Activated T-helper 1 cell treated with anti-CD3 and anti-CD28 coated beads, Interleukin-12 subunit alpha, Interleukin-12 subunit beta, Interleukin-2, Interleukin-4 antibody, amounts not matched to agents 30 ng/mL and 10 ng/mL and 1 ng/mL, durations not matched to agents 14 hours and 24 hours and 36 hours (primary cell): ENCODE data around the gene PPP1R13L. TPM values are rescaled to one million over a fixed set of nuclear protein-coding genes. Genes with fewer than 3 reads are reported as not detected.
A peak's percentile ranks its signal among the peaks of the same experiment; 100 is the strongest.

Experiments
- DNase-seq: peaks from one replicate; pipeline ENCODE4 v3.0.0; 2021; ENCODE audit warnings: low spot score
- H3K27ac Mint-ChIP-seq: one replicate; pipeline ENCODE4 v1.8.0; 2021; ENCODE audit warnings: mild to moderate bottlenecking, mixed read lengths
- H3K27me3 Mint-ChIP-seq: one replicate; pipeline ENCODE4 v1.8.0; 2022; ENCODE audit warnings: mild to moderate bottlenecking, moderate library complexity, mixed read lengths; ENCODE audit not compliant: insufficient read depth
- H3K36me3 Mint-ChIP-seq: one replicate; pipeline ENCODE4 v1.8.0; 2021; ENCODE audit warnings: low read depth, mixed read lengths
- H3K4me1 Mint-ChIP-seq: one replicate; pipeline ENCODE4 v1.8.0; 2021; ENCODE audit warnings: low read depth, mixed read lengths
- H3K4me3 Mint-ChIP-seq: one replicate; pipeline ENCODE4 v1.8.0; 2021; ENCODE audit warnings: mild to moderate bottlenecking, moderate library complexity, mixed read lengths
- H3K9me3 Mint-ChIP-seq: one replicate; pipeline ENCODE4 v1.8.0; 2021; ENCODE audit warnings: mixed read lengths
- intact Hi-C: fragments of 100-400 bp; cut with micrococcal nuclease; formaldehyde crosslinking; loops from one replicate; pipeline ENCODE4 v1.15.1; 2024
- total RNA-seq: library from RNA; stranded (reverse); gene quantifications from 2 replicates; pipeline ENCODE4 v1.2.3, GENCODE V29; 2022

Gene PPP1R13L, protein sequence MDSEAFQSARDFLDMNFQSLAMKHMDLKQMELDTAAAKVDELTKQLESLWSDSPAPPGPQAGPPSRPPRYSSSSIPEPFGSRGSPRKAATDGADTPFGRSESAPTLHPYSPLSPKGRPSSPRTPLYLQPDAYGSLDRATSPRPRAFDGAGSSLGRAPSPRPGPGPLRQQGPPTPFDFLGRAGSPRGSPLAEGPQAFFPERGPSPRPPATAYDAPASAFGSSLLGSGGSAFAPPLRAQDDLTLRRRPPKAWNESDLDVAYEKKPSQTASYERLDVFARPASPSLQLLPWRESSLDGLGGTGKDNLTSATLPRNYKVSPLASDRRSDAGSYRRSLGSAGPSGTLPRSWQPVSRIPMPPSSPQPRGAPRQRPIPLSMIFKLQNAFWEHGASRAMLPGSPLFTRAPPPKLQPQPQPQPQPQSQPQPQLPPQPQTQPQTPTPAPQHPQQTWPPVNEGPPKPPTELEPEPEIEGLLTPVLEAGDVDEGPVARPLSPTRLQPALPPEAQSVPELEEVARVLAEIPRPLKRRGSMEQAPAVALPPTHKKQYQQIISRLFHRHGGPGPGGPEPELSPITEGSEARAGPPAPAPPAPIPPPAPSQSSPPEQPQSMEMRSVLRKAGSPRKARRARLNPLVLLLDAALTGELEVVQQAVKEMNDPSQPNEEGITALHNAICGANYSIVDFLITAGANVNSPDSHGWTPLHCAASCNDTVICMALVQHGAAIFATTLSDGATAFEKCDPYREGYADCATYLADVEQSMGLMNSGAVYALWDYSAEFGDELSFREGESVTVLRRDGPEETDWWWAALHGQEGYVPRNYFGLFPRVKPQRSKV
- total RNA-seq = 8.5 and 8.9 TPM in 2 replicates

DNA sequence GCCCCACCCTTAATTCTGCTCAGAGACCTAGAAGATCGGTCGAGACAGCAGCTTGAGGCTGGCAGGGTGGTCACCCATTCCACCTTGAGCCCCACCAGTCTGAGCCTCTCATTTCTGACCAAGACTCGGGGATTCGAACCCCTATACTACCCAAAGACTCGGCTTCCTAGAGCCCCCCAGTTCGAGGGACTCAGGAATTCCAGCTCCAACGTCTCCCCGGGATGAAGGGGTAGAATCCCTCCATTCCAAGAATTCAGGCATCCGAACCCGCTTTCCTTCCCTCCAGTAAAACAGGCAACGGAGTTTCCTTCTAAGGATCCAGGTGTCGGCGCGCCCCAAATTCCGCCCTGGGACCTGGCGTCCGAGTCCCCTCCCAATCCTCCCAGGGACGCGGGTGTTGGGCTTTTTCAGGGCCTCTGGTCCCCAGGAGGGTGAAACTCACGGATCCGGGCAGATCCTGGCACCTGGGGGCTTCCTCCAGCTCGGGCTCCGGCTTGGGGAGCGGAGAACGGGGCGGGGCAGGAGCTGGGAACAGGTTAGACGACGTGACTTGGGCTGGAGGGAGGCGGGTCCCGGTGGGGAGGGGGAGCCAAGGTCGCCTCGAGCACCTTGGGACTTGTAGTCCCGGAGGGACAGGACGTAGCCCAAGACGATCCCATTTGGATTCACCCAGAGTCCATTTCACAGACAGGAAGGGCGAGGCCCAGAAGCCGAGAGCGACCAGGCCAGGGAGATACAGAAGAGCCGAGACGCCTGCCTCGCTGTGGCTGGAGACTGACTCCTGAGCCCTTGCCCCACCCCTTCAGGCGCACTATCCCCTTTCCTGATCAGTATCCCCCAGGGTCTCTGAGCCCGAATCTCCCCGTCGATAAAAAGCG is at the start of gene PPP1R13L:
Gene PPP1R13L (minus strand): TSS at position 513 of the 878 bp plus-strand sequence. CDS start 6,751 bp downstream, outside the sequence.
- DNase-seq = peak; percentile 67
- intact Hi-C loops = loop anchor here (1.0 to 10.0 kb wide), 8 partner anchors 34 to 590 kb away; partner anchors contain the start of genes CCDC61, CLASRP, ERCC2 and GEMIN7
- Mint-ChIP-seq H3K27me3 (peaks cover 12% of the 10 kb centered on the region), H3K36me3 (peaks cover 15% of the 10 kb centered on the region), H3K4me3 (peak within 1 kb of the TSS; percentile 98), H3K9me3 (no peaks in the 10 kb centered on the region), H3K4me1 (peaks cover 53% of the 10 kb centered on the region), H3K27ac (peak within 1 kb of the TSS; percentile 90)

DNA sequence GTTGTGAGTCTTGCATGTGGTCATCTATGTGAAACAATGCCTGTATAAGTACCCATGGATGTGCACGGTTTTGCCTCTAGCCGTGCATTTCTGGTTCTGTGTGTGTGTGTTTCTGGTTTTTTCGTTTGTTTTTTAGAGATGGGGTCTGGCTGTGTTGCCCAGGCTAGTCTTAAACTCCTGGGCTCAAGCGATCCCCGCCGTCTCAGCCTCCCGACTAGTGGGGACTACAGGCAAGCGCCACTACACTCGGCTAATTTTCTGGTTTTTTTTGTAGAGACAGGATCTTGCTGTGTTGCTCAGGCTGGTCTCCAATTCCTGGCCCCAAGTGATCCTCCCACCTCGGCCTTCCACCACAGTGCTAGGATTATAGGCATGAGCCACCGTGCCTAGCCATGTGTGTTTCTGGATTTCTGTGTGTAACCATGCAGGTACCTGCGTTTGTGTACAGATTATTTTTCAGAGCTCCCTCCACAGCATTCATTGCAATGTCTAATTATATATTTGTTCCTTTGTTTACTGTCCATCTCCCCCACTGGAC is 47.0 kb upstream of the PPP1R13L start:
- Mint-ChIP-seq H3K9me3 (no peaks in the 10 kb centered on the region), H3K4me1 (peaks cover 38% of the 10 kb centered on the region), H3K27ac (peak overlapping the region; percentile 92), H3K4me3 (peak overlapping the region; percentile 75), H3K27me3 (peaks cover 20% of the 10 kb centered on the region), H3K36me3 (peaks cover 2% of the 10 kb centered on the region)
- intact Hi-C loops = loop anchor here (1.0 to 2.0 kb wide), 2 partner anchors 15 to 55 kb away; partner anchors contain the start of genes FOSB and VASP
- DNase-seq = no peak

DNA sequence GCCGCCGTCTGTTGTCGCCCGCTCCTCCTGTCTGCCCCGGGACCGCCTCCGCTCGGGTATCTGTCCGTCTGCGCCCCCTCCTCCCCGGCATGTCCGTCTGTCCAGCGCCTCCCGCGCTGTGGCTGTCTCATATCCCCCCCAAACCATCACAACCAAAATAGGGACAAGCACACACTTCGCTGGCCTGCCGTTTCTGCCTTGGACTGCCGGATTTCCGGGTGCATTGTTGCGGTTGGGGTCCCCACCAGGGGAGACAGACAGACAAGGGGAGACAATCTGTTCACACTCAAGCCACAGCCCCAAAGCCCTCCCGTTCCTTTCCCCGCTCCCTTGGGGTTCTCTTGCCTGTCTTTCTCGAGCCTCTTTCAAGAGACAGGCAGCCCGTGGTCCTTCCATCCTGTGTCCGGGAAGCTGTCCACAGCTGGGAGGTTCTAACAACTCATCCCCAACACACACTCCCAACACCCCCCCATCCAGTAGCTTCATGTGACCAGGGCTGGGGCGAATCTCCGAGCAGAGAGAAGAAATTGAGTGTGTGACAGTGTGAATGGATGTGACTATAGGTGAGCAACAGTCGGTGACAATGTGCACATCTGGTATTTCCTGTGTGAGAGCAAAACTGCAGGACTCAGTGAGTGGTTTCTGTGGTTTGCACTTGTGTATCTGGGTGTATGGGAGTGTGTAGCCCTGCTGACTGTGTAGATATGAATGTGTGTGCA is 46.4 kb upstream of the PPP1R13L start:
- H3K9me3 Mint-ChIP-seq = no peaks in the 10 kb centered on the region
- peak; percentile 58 for DNase-seq
- peaks cover 38% of the 10 kb centered on the region for H3K4me1 Mint-ChIP-seq
- intact Hi-C loops = loop anchor here (1.0 to 2.0 kb wide), 2 partner anchors 16 to 56 kb away; partner anchors contain the start of genes FOSB and VASP
- peak overlapping the region; percentile 75 for H3K4me3 Mint-ChIP-seq
- H3K27ac Mint-ChIP-seq = peak overlapping the region; percentile 92
- H3K27me3 Mint-ChIP-seq = peaks cover 17% of the 10 kb centered on the region
- H3K36me3 Mint-ChIP-seq = peaks cover 2% of the 10 kb centered on the region

DNA sequence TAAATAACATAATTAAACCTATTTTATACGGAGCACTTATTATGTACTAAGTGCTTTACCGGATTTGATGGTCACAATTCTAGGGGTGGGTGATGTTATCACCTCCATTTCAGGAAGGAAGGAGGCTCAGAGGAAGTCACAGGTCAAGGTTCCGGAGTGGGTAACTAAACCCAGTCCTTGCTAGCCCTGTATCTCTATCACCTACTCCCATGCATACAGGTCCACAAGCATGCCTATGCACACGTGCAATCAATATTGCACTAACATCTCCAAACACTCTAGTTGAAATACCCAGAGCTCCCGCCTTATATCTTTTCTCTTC is 45.1 kb upstream of the PPP1R13L start:
- Mint-ChIP-seq H3K27ac (peak overlapping the region; percentile 99), H3K9me3 (no peaks in the 10 kb centered on the region), H3K4me1 (peaks cover 32% of the 10 kb centered on the region), H3K4me3 (peak overlapping the region; percentile 89), H3K27me3 (peaks cover 12% of the 10 kb centered on the region), H3K36me3 (peaks cover 2% of the 10 kb centered on the region)
- intact Hi-C loops = loop anchor here (1.0 to 2.0 kb wide), 3 partner anchors 11 to 57 kb away; partner anchors contain the start of gene VASP
- no peak for DNase-seq

DNA sequence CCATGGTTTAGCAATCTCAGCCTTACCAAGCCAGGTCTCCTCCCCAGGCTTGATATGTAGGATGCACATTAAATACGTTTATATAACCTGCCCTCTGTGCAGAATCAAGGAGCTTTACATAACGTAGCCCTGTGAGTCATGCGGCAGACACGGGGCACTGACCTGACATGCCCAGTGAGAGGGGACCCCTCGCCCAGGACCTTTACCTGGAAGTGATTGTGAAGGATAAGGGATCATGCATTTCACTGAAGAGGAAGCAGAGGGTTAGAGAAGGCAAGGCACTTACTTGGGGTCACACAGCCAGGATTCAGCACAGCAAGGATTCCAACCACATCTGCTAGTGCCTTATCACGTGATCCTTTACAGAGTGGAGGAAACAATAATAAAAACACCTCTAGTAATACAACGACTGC is 44.0 kb upstream of the PPP1R13L start:
- Mint-ChIP-seq H3K4me3 (peak overlapping the region; percentile 67), H3K9me3 (no peaks in the 10 kb centered on the region), H3K4me1 (peaks cover 37% of the 10 kb centered on the region), H3K27ac (peak overlapping the region; percentile 68), H3K36me3 (peaks cover 2% of the 10 kb centered on the region), H3K27me3 (peaks cover 7% of the 10 kb centered on the region)
- intact Hi-C loops = no loop called here
- DNase-seq = no peak

DNA sequence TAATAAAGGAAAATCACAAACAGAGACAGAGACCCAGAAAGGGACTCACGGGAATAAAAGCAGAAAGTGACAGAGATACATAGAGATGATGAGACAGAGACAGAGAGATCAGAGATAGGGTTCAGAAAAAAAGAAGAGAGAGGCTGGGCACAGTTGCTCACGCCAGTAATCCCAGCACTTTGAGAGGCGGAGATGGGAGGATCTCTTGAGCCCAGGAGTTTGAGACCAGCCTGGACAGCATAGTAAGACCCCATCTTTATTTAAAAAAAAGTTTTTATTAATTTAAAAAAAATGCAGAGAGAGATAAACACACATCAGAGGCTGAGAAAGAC is 43.5 kb upstream of the PPP1R13L start:
- Mint-ChIP-seq H3K9me3 (no peaks in the 10 kb centered on the region), H3K27ac (peak overlapping the region; percentile 42), H3K36me3 (peaks cover 2% of the 10 kb centered on the region), H3K4me3 (peak overlapping the region; percentile 45), H3K27me3 (peaks cover 4% of the 10 kb centered on the region), H3K4me1 (peaks cover 42% of the 10 kb centered on the region)
- intact Hi-C loops = no loop called here
- no peak for DNase-seq

DNA sequence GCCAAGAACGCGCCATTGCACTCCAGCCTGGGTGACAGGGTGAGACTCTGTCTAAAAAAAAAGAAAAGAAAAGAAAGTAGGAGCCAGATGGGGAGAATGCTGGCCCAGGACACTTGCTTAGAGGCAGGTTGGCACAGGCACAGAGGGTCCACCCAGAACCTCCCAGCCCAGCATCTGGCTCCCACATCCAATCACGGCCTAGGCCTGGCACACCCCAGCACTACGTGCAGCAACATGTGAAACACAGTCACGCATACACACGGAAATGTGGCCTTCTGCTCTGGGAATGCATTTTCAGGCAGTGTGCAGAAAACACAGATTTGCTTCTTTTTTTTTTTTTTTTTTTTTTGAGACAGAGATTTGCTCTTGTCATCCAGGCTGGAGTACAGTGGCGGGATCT is 42.1 kb upstream of the PPP1R13L start:
- peaks cover 4% of the 10 kb centered on the region for H3K27me3 Mint-ChIP-seq
- DNase-seq = no peak
- no peaks in the 10 kb centered on the region for H3K9me3 Mint-ChIP-seq
- intact Hi-C loops = no loop called here
- peaks cover 4% of the 10 kb centered on the region for H3K36me3 Mint-ChIP-seq
- H3K4me3 Mint-ChIP-seq = no peak overlapping the region
- H3K27ac Mint-ChIP-seq = no peak overlapping the region
- H3K4me1 Mint-ChIP-seq = peaks cover 49% of the 10 kb centered on the region

DNA sequence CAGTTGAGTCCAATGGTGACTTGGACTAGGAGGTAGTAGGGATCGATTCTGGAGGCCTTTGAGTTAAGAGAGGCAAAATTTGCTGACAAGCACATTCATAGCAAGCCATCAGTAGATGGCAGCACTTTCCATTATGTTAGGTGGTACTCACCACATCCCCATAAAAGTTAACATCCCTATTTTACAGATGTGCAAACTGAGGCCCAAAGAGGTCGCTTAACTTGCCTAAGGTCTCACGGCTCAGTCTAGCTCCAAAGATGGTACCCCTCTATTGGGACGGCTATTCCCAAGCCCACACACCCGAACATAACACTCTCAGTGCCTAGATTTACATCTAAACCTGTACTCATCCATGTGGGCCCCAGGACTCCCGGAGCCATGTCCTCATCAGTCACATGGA is 41.4 kb upstream of the PPP1R13L start:
- DNase-seq = no peak
- Mint-ChIP-seq H3K4me3 (no peak overlapping the region), H3K36me3 (peaks cover 4% of the 10 kb centered on the region), H3K27ac (peak overlapping the region; percentile 55), H3K9me3 (no peaks in the 10 kb centered on the region), H3K27me3 (peaks cover under 1% of the 10 kb centered on the region), H3K4me1 (peaks cover 42% of the 10 kb centered on the region)
- intact Hi-C loops = no loop called here

DNA sequence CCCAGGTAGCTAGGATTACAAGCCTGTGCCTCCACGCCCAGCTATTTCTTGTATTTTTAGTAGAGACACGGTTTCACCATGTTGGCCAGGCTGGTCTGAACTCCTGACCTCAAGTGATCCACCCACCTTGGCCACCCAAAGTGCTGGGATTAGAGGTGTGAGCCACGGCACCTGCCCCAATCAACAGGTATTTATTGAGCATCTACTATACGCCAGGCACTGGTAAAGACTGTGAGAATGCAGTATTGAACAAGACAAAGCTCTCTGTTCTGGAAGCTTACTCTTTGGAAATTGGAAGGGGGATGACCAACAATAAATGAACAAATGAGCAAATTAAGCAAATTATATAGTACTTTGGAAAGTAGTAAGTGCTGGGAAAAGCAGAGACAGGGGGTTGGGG is 40.3 kb upstream of the PPP1R13L start:
- Mint-ChIP-seq H3K4me3 (peak overlapping the region; percentile 30), H3K27ac (peak overlapping the region; percentile 63), H3K36me3 (peaks cover 4% of the 10 kb centered on the region), H3K27me3 (no peaks in the 10 kb centered on the region), H3K9me3 (no peaks in the 10 kb centered on the region), H3K4me1 (peaks cover 46% of the 10 kb centered on the region)
- intact Hi-C loops = no loop called here
- no peak for DNase-seq

DNA sequence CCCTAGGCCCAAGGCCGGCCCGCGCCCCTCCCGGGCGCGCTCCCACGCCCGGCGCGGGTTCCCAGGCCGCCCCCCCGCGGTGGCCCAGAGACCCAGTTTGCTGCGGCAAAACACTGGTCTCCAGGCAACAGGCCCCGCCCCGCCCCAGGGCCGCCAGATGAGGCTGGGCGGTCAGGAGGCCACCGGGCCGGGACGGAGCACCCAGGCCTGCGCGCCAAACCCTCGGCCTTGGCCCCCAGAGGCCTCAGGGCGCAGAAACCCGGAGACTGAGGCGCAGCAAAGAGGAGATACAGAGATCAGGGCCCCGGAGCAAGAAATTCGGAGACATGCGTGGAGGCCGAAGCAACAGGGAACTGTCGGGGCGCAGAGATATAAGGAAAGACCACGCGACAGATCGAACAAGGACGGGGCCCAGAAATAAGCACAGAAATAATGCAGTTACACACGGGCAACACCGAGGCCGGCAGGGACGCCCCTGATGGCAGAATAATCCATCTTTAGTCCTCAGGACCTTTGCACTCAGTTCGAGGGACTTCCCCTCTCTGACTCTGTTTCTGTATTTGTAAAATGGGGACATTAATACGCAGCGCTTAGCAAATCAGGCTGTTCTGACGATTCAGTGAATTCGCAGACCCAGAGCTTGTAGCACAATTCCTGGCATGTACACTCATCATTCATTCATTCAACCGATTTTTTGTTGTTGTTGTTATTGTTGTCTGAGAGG is 39.6 kb upstream of the PPP1R13L start:
- peak overlapping the region; percentile 63 for H3K27ac Mint-ChIP-seq
- H3K4me3 Mint-ChIP-seq = peak overlapping the region; percentile 37
- intact Hi-C loops = loop anchor here (5.0 kb wide), 1 partner anchor 37 kb away; the partner anchor contains the start of genes POLR1G and PPP1R13L
- peaks cover 4% of the 10 kb centered on the region for H3K36me3 Mint-ChIP-seq
- peaks cover 41% of the 10 kb centered on the region for H3K4me1 Mint-ChIP-seq
- peak; percentile 78 for DNase-seq
- no peaks in the 10 kb centered on the region for H3K9me3 Mint-ChIP-seq
- no peaks in the 10 kb centered on the region for H3K27me3 Mint-ChIP-seq
